MCF 10A (cell line): ENCODE measurements around the gene GFOD1. TPM values are rescaled to one million over a fixed set of nuclear protein-coding genes. Genes with fewer than 3 reads are reported as not detected.

Experiments used
- BruUV-seq: library from RNA; stranded (reverse); fragments of 400-500 nt; replicated peaks from 2 replicates; lab custom pipeline; 2021; lab: Mats Ljungman, UMichigan
- CTCF ChIA-PET: fragments of 300-600 bp; sonication (Branson Sonifier 250); formaldehyde crosslinking; extraction: SDS; loops from one replicate; lab custom pipeline; 2021; ENCODE audit warnings: antibody characterized with exemption, inconsistent platforms; lab: Yijun Ruan, JAX
- POLR2A ChIA-PET: fragments of 300-600, 350-650 bp; sonication (Branson Sonifier 250); formaldehyde crosslinking; extraction: SDS; loops from one replicate; lab custom pipeline; 2020; ENCODE audit warnings: antibody characterized with exemption, inconsistent platforms; lab: Yijun Ruan, JAX
- DNase-seq: peaks from one replicate; pipeline ENCODE4 v3.0.0-alpha.2; 2018; ENCODE audit not compliant: unreplicated experiment
- H3K27ac Mint-ChIP-seq: one replicate; pipeline ENCODE4 v1.8.0; 2022; ENCODE audit warnings: mild to moderate bottlenecking, low read depth, mixed read lengths; ENCODE audit not compliant: unreplicated experiment
- H3K27me3 Mint-ChIP-seq: one replicate; pipeline ENCODE4 v1.8.0; 2022; ENCODE audit warnings: mixed read lengths; ENCODE audit not compliant: insufficient read depth, unreplicated experiment
- H3K36me3 Mint-ChIP-seq: one replicate; pipeline ENCODE4 v1.8.0; 2022; ENCODE audit warnings: mild to moderate bottlenecking, moderate library complexity, mixed read lengths; ENCODE audit not compliant: insufficient read depth, unreplicated experiment
- H3K4me1 Mint-ChIP-seq: one replicate; pipeline ENCODE4 v1.8.0; 2022; ENCODE audit warnings: mixed read lengths; ENCODE audit not compliant: insufficient read depth, unreplicated experiment
- H3K4me3 Mint-ChIP-seq: one replicate; pipeline ENCODE4 v1.8.0; 2022; ENCODE audit warnings: mild to moderate bottlenecking, moderate library complexity, mixed read lengths; ENCODE audit not compliant: unreplicated experiment
- H3K9me3 Mint-ChIP-seq: one replicate; pipeline ENCODE4 v1.8.0; 2022; ENCODE audit warnings: mixed read lengths; ENCODE audit not compliant: unreplicated experiment
- CTCF ChIP-seq: fragments of 200-600 bp; IDR thresholded peaks from one replicate; pipeline ENCODE4 v1.8.0; 2022; ENCODE audit warnings: antibody characterized with exemption, mild to moderate bottlenecking; ENCODE audit not compliant: unreplicated experiment
- intact Hi-C: fragments of 100-400 bp; cut with micrococcal nuclease; formaldehyde crosslinking; loops from 2 replicates; pipeline ENCODE4 v1.14.1; 2022
- total RNA-seq: library from RNA; stranded (reverse); gene quantifications from 2 replicates; pipeline ENCODE4 v1.2.3, GENCODE V29; 2022

Gene GFOD1
- total RNA-seq, 1 experiment from 2014 or later = 9.5 TPM

GRCh38 chr6:13373488-13373886 lies 113.9 kb downstream of the GFOD1 start:
- H3K4me1 Mint-ChIP-seq = peaks cover 37% of the 10 kb centered on the region
- no peaks in the 10 kb centered on the region for H3K36me3 Mint-ChIP-seq
- BruUV-seq = no TSS peak
- H3K27me3 Mint-ChIP-seq = no peaks in the 10 kb centered on the region
- ChIA-PET POLR2A (interaction anchor here (1.0 to 1.3 kb wide), 2 partner anchors 10 to 35 kb away, joined by 3 to 5 read pairs; no protein-coding TSS in a partner anchor), CTCF (interaction anchor here (0.5 kb wide), 1 partner anchor 154 kb away, joined by 3 read pairs; no protein-coding TSS in a partner anchor)
- intact Hi-C loops = no loop called here
- H3K4me3 Mint-ChIP-seq = no peak overlapping the region
- H3K9me3 Mint-ChIP-seq = no peaks in the 10 kb centered on the region
- no peak for DNase-seq
- no peak overlapping the region for H3K27ac Mint-ChIP-seq
- no peak for TF ChIP-seq CTCF

GRCh38 chr6:13372688-13373487 lies 114.5 kb downstream of the GFOD1 start:
- CTCF ChIA-PET = interaction anchor here (0.5 to 1.1 kb wide), 4 partner anchors 10 to 165 kb away, joined by 3 to 7 read pairs (median 3); no protein-coding TSS in a partner anchor
- POLR2A ChIA-PET = interaction anchor here (1.0 to 1.3 kb wide), 3 partner anchors 10 to 243 kb away, joined by 3 to 5 read pairs (median 3); partner anchors contain the start of gene NOL7
- H3K27me3 Mint-ChIP-seq = no peaks in the 10 kb centered on the region

GRCh38 chr6:13372076-13372475 lies 115.3 kb downstream of the GFOD1 start:
- no peak for DNase-seq
- intact Hi-C loops = no loop called here
- Mint-ChIP-seq H3K4me3 (no peak overlapping the region), H3K9me3 (no peaks in the 10 kb centered on the region), H3K27ac (no peak overlapping the region), H3K4me1 (peaks cover 51% of the 10 kb centered on the region), H3K36me3 (no peaks in the 10 kb centered on the region), H3K27me3 (no peaks in the 10 kb centered on the region)
- no peak for TF ChIP-seq CTCF
- no TSS peak for BruUV-seq
- ChIA-PET CTCF (interaction anchor here (0.6 to 1.1 kb wide), 3 partner anchors 11 to 166 kb away, joined by 3 to 7 read pairs (median 3); no protein-coding TSS in a partner anchor), POLR2A (interaction anchor here (0.7 to 1.2 kb wide), 2 partner anchors 17 to 244 kb away, joined by 3 to 5 read pairs; partner anchors contain the start of gene NOL7)

More at GRCh38 chr6:13372688-13373487, 114.5 kb downstream of the GFOD1 start:
- intact Hi-C loops = no loop called here
- no TSS peak for BruUV-seq
- no peak overlapping the region for H3K4me3 Mint-ChIP-seq
- TF ChIP-seq CTCF = no peak
- H3K36me3 Mint-ChIP-seq = no peaks in the 10 kb centered on the region
- H3K4me1 Mint-ChIP-seq = peaks cover 43% of the 10 kb centered on the region
- H3K9me3 Mint-ChIP-seq = no peaks in the 10 kb centered on the region
- DNase-seq = no peak
- H3K27ac Mint-ChIP-seq = no peak overlapping the region

- no peaks in the 10 kb centered on the region for H3K27me3 Mint-ChIP-seq
- DNase-seq = no peak
- H3K9me3 Mint-ChIP-seq = no peaks in the 10 kb centered on the region
- H3K4me3 Mint-ChIP-seq = no peak overlapping the region
- POLR2A ChIA-PET = interaction anchor here (0.7 kb wide), 1 partner anchor 17 kb away, joined by 5 read pairs; no protein-coding TSS in a partner anchor
- BruUV-seq = no TSS peak
- H3K27ac Mint-ChIP-seq = no peak overlapping the region
- intact Hi-C loops = no loop called here
- peaks cover 51% of the 10 kb centered on the region for H3K4me1 Mint-ChIP-seq
- no peaks in the 10 kb centered on the region for H3K36me3 Mint-ChIP-seq
- TF ChIP-seq CTCF = no peak
- CTCF ChIA-PET = interaction anchor here (0.6 to 1.1 kb wide), 2 partner anchors 12 to 34 kb away, joined by 3 to 7 read pairs; no protein-coding TSS in a partner anchor
These were observed 115.9 kb downstream of the GFOD1 start for GRCh38 chr6:13371421-13372072.
